GM18909 (cell line): Measurements from ENCODE around the gene PEPD.

Source experiments
- ATAC-seq: cut with Tn5 transposase; IDR thresholded peaks from one replicate; pipeline ENCODE4 v1.9.1; 2021; ENCODE audit warnings: mild to moderate bottlenecking; ENCODE audit not compliant: unreplicated experiment, poor library complexity

The PEPD gene

GRCh38 chr19:33346665-33347064, 174.9 kb downstream of the PEPD start:
- ATAC-seq = no peak

- no peak for ATAC-seq
These were observed 176.4 kb downstream of the PEPD start for GRCh38 chr19:33345163-33345562.

- ATAC-seq = no peak
These were observed 177.0 kb downstream of the PEPD start for GRCh38 chr19:33344573-33344925.

GRCh38 chr19:33343859-33344572, 177.6 kb downstream of the PEPD start:
- ATAC-seq = no peak

- ATAC-seq = no peak
These were observed 178.3 kb downstream of the PEPD start for GRCh38 chr19:33343301-33343700.

- no peak for ATAC-seq
These were observed 180.6 kb downstream of the PEPD start for GRCh38 chr19:33340991-33341390.

- no peak for ATAC-seq
These were observed 182.3 kb downstream of the PEPD start for GRCh38 chr19:33339016-33339984.
